Measurements from ENCODE around the gene TFPI.

The TFPI gene

GRCh38 chr2:187504312-187504921 is 49.8 kb downstream of the TFPI start:
- DNase-seq (ENCODE audit: low spot score), result no peak

- no peak for DNase-seq (ENCODE audit: low spot score)
These were observed 50.5 kb downstream of the TFPI start for GRCh38 chr2:187503700-187504099.

- DNase-seq (ENCODE audit: low spot score), result no peak
These were observed 51.8 kb downstream of the TFPI start for GRCh38 chr2:187502467-187502866.

- DNase-seq (ENCODE audit: low spot score), result peak; percentile 76
These were observed 53.5 kb downstream of the TFPI start for GRCh38 chr2:187500585-187501359.

- DNase-seq (ENCODE audit: low spot score), result peak; percentile 76
These were observed 54.2 kb downstream of the TFPI start for GRCh38 chr2:187499941-187500532.

GRCh38 chr2:187497858-187498463 is 56.3 kb downstream of the TFPI start:
- peak; percentile 56 for DNase-seq (ENCODE audit: low spot score)

GRCh38 chr2:187497140-187497539 is 57.1 kb downstream of the TFPI start:
- DNase-seq (ENCODE audit: low spot score), result no peak

- no peak for DNase-seq (ENCODE audit: low spot score)
These were observed 58.9 kb downstream of the TFPI start for GRCh38 chr2:187495324-187495723.

GRCh38 chr2:187493877-187494568 is 60.2 kb downstream of the TFPI start:
- DNase-seq (ENCODE audit: low spot score), result no peak

GRCh38 chr2:187493180-187493579 is 61.1 kb downstream of the TFPI start:
- DNase-seq (ENCODE audit: low spot score), result no peak

GRCh38 chr2:187486241-187486640 is 68.0 kb downstream of the TFPI start:
- no peak for DNase-seq (ENCODE audit: low spot score)

- DNase-seq (ENCODE audit: low spot score), result no peak
These were observed 68.7 kb downstream of the TFPI start for GRCh38 chr2:187485523-187485922.

- no peak for DNase-seq (ENCODE audit: low spot score)
These were observed 70.7 kb downstream of the TFPI start for GRCh38 chr2:187483537-187483936.

- no peak for DNase-seq (ENCODE audit: low spot score)
These were observed 71.4 kb downstream of the TFPI start for GRCh38 chr2:187482796-187483195.

- no peak for DNase-seq (ENCODE audit: low spot score)
These were observed 72.7 kb downstream of the TFPI start for GRCh38 chr2:187481543-187481942.

- DNase-seq (ENCODE audit: low spot score), result no peak
These were observed 75.5 kb downstream of the TFPI start for GRCh38 chr2:187478719-187479118.

GRCh38 chr2:187477051-187477450 is 77.2 kb downstream of the TFPI start:
- no peak for DNase-seq (ENCODE audit: low spot score)

- no peak for DNase-seq (ENCODE audit: low spot score)
These were observed 78.6 kb downstream of the TFPI start for GRCh38 chr2:187475499-187476248.

GRCh38 chr2:187470698-187471097 is 83.5 kb downstream of the TFPI start:
- DNase-seq (ENCODE audit: low spot score), result no peak

- DNase-seq (ENCODE audit: low spot score), result no peak
These were observed 84.7 kb downstream of the TFPI start for GRCh38 chr2:187469538-187469937.

GRCh38 chr2:187468262-187468661 is 86.0 kb downstream of the TFPI start:
- DNase-seq (ENCODE audit: low spot score), result no peak

Measured in hematopoietic multipotent progenitor cell treated with erythropoietin and hydrocortisone succinate and interleukin-3 and kit ligand, for 17 days (in vitro differentiated cells).